Mesendoderm (in vitro differentiated cells): ENCODE measurements around the gene SIM2.
"Not testable (repeated sequence)": the region's sequence is repeated elsewhere in the genome, so short reads cannot be mapped to it uniquely, and the experiment has no call there.

Experiments
- DNase-seq: peaks from one replicate; pipeline ENCODE4 v3.0.0; 2013
- H2AK5ac ChIP-seq: 2 replicates; pipeline ENCODE4 v1.6.1; 2013; ENCODE audit warnings: low read length, inconsistent platforms
- H2BK120ac ChIP-seq: 2 replicates; pipeline ENCODE4 v1.6.1; 2013; ENCODE audit warnings: low read depth, mild to moderate bottlenecking, low read length, moderate library complexity, mixed read lengths
- H2BK15ac ChIP-seq: replicated peaks from 2 replicates; pipeline ENCODE4 v1.6.1; 2013; ENCODE audit warnings: low read depth, mild to moderate bottlenecking, moderate library complexity
- H2BK5ac ChIP-seq: 2 replicates; pipeline ENCODE4 v1.6.1; 2013; ENCODE audit warnings: low read length, inconsistent platforms
- H3K18ac ChIP-seq: 2 replicates; pipeline ENCODE4 v1.6.1; 2013; ENCODE audit warnings: mild to moderate bottlenecking, low read length, mixed read lengths
- H3K23ac ChIP-seq: one replicate; pipeline ENCODE4 v1.6.1; 2013; ENCODE audit warnings: low read length
- H3K27ac ChIP-seq: 2 replicates; pipeline ENCODE4 v1.5.1; 2013; ENCODE audit warnings: low read depth, mild to moderate bottlenecking, inconsistent platforms, low read length, moderate library complexity
- H3K27me3 ChIP-seq: 2 replicates; pipeline ENCODE4 v1.6.1; 2013; ENCODE audit warnings: low read length, control low read depth, mild to moderate bottlenecking, inconsistent platforms; ENCODE audit not compliant: insufficient read depth, poor library complexity
- H3K36me3 ChIP-seq: 2 replicates; pipeline ENCODE4 v1.6.1; 2013; ENCODE audit warnings: low read length, inconsistent platforms; ENCODE audit not compliant: control insufficient read depth, insufficient read depth
- H3K4ac ChIP-seq: one replicate; pipeline ENCODE4 v1.6.1; 2013; ENCODE audit warnings: low read depth, mild to moderate bottlenecking, low read length, moderate library complexity
- H3K4me1 ChIP-seq: 2 replicates; pipeline ENCODE4 v1.6.1; 2013; ENCODE audit warnings: low read depth, low read length, inconsistent platforms; ENCODE audit not compliant: control insufficient read depth
- H3K4me2 ChIP-seq: 2 replicates; pipeline ENCODE4 v1.6.1; 2013; ENCODE audit warnings: low read length
- H3K4me3 ChIP-seq: 2 replicates; pipeline ENCODE4 v1.5.1; 2013; ENCODE audit warnings: mild to moderate bottlenecking, low read length
- H3K56ac ChIP-seq: one replicate; pipeline ENCODE4 v1.6.1; 2013; ENCODE audit warnings: low read length
- H3K79me1 ChIP-seq: 2 replicates; pipeline ENCODE4 v1.6.1; 2013; ENCODE audit warnings: low read length, inconsistent platforms
- H3K79me2 ChIP-seq: 2 replicates; pipeline ENCODE4 v1.6.1; 2013; ENCODE audit warnings: mild to moderate bottlenecking, low read length; ENCODE audit not compliant: control insufficient read depth, insufficient read depth
- H3K9ac ChIP-seq: 2 replicates; pipeline ENCODE4 v1.6.1; 2013; ENCODE audit warnings: low read length, inconsistent platforms
- H4K5ac ChIP-seq: one replicate; pipeline ENCODE4 v1.6.1; 2013; ENCODE audit warnings: low read length
- H4K8ac ChIP-seq: one replicate; pipeline ENCODE4 v1.6.1; 2013; ENCODE audit warnings: low read depth, mild to moderate bottlenecking, control low read depth, low read length, moderate library complexity
- WGBS: extraction: QIAGEN DNeasy Blood & Tissue Kit; methylation state at CpG from one replicate; pipeline ENCODE4 v1.1.7; 2013; ENCODE audit warnings: low lambda C conversion rate, missing lambda C conversion rate; ENCODE audit not compliant: insufficient coverage; ENCODE audit errors: extremely low coverage; 5-methylcytosine and 5-hydroxymethylcytosine counted together

SIM2 gene

DNA sequence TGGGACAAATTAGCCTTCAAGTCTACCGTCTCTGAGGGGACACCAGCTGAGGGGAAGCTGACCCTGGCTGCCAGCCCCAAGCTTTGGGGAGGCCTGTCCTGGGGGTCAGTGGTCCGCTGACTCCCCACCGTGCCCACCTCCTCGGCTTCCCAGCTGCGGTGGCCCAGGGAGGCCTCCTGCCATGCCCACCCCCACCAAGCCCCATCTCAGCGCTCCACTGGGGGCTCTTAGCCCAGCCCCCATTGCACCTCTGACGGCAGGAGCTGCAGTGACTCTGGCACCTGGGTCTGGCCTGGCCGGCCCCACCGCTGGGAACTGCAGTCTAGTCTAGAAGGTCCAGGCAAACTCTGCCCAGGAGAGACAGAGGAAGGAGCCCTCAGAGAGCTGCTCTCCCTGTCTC is 30.2 kb upstream of the SIM2 start:
- Histone ChIP-seq H2BK120ac (no peak overlapping the region), H4K8ac (no peak overlapping the region), H3K27me3 (no peaks in the 10 kb centered on the region), H3K4ac (no peak overlapping the region), H2BK5ac (no peak overlapping the region), H3K56ac (no peak overlapping the region), H3K27ac (no peak overlapping the region), H3K4me2 (no peak overlapping the region), H2BK15ac (no peak overlapping the region), H4K5ac (no peak overlapping the region), H3K79me2 (no peaks in the 10 kb centered on the region), H3K23ac (no peak overlapping the region), H3K9ac (no peak overlapping the region), H2AK5ac (no peak overlapping the region), H3K18ac (no peak overlapping the region), H3K36me3 (no peaks in the 10 kb centered on the region), H3K4me1 (no peaks in the 10 kb centered on the region), H3K4me3 (no peak overlapping the region), H3K79me1 (no peaks in the 10 kb centered on the region)
- no peak for DNase-seq
- WGBS = no CpG with 5 or more reads among the region's 9 CpGs

DNA sequence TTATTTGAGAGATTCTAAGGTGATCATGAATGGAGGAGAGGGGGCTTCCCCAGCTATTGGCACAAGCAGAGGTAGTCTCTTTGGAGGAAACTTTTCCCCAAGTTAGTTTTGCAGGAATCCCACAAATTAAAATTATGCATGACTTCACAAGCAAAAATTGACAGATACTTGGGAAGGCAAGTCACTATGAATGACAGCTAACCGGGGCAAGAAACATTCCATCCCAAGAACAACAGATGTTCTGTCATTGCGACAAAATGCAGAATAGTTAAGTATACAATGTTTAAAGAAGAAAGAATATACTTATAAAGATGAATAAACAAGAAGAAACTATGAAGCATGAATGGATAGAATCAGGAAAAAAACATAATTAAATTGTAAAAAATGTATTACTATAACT is 27.1 kb upstream of the SIM2 start:
- no peak overlapping the region for H2BK5ac ChIP-seq
- no peak overlapping the region for H3K9ac ChIP-seq
- H3K27ac ChIP-seq = no peak overlapping the region

DNA sequence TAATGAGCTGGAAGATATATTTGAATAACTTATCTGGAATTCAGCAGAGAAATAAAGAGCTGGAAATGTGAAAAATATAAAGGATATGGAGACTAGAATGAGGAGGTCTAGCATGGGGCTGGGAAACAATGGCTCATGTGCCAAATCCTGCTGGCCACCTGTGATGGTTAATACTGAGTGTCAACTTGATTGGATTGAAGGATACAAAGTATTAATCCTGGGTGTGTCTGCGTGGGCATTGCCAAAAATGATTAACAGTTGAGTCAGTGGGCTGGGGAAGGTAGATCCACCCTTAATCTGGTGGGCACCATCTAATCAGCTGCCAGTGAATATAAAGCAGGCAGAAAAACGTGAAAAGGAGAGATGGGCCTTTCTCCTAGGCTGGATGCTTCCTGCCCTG is 26.6 kb upstream of the SIM2 start:
- H3K9ac ChIP-seq, H3K27me3 ChIP-seq, H3K79me1 ChIP-seq, H4K8ac ChIP-seq, H3K23ac ChIP-seq, H3K56ac ChIP-seq, H2BK120ac ChIP-seq, H3K4me2 ChIP-seq, H3K4me3 ChIP-seq, H3K79me2 ChIP-seq, H4K5ac ChIP-seq, H3K36me3 ChIP-seq, H3K18ac ChIP-seq, H2BK5ac ChIP-seq, H3K4me1 ChIP-seq, DNase-seq, H3K4ac ChIP-seq, H2AK5ac ChIP-seq, H3K27ac ChIP-seq, H2BK15ac ChIP-seq: not testable (repeated sequence)
- no CpG with 5 or more reads among the region's 2 CpGs for WGBS

More for the DNA sequence above, 27.1 kb upstream of the SIM2 start:
- no peak overlapping the region for H3K4ac ChIP-seq
- H3K4me1 ChIP-seq = no peaks in the 10 kb centered on the region
- no peak overlapping the region for H3K4me3 ChIP-seq
- no peak overlapping the region for H3K23ac ChIP-seq
- no peak overlapping the region for H2BK120ac ChIP-seq
- no peak overlapping the region for H2BK15ac ChIP-seq
- H3K79me2 ChIP-seq = no peaks in the 10 kb centered on the region
- H4K8ac ChIP-seq = no peak overlapping the region
- H3K4me2 ChIP-seq = no peak overlapping the region
- no peak overlapping the region for H3K18ac ChIP-seq
- no peaks in the 10 kb centered on the region for H3K79me1 ChIP-seq
- no peaks in the 10 kb centered on the region for H3K36me3 ChIP-seq
- WGBS = no CpG with 5 or more reads among the region's 2 CpGs
- no peak for DNase-seq
- no peak overlapping the region for H3K56ac ChIP-seq
- H2AK5ac ChIP-seq = no peak overlapping the region
- no peak overlapping the region for H4K5ac ChIP-seq
- no peaks in the 10 kb centered on the region for H3K27me3 ChIP-seq

DNA sequence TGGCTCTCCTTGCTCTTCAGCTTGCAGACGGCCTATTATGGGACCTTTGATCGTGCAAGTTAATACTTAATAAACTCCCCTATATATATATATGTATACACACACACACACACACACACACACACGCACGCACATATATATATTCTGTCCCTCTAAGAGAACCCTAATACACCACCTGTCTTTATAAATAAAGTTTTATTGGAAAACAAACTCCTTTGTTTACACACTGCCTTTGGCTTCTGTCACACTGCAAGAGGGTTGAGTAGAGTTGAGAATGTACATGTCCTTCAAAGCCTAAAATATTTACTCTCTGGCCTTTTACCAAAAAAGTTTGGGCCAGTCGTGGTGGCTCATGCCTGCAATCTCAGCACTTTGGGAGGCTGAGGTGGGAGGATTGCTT is 26.2 kb upstream of the SIM2 start:
- H3K27ac ChIP-seq = no peak overlapping the region
- no peak overlapping the region for H2BK15ac ChIP-seq
- H3K4me1 ChIP-seq = no peaks in the 10 kb centered on the region
- no peak overlapping the region for H3K4ac ChIP-seq
- H4K8ac ChIP-seq = no peak overlapping the region
- H3K4me2 ChIP-seq = no peak overlapping the region
- H3K36me3 ChIP-seq = no peaks in the 10 kb centered on the region
- no peak overlapping the region for H3K18ac ChIP-seq
- no peaks in the 10 kb centered on the region for H3K79me1 ChIP-seq
- H3K79me2 ChIP-seq = no peaks in the 10 kb centered on the region
- no peak for DNase-seq
- H3K9ac ChIP-seq = no peak overlapping the region
- H2BK120ac ChIP-seq = no peak overlapping the region
- H4K5ac ChIP-seq = no peak overlapping the region
- no peak overlapping the region for H2BK5ac ChIP-seq
- no peak overlapping the region for H3K23ac ChIP-seq
- no CpG with 5 or more reads among the region's 5 CpGs for whole genome bisulfite sequencing
- H3K27me3 ChIP-seq = no peaks in the 10 kb centered on the region
- H2AK5ac ChIP-seq = no peak overlapping the region
- H3K56ac ChIP-seq = no peak overlapping the region
- H3K4me3 ChIP-seq = no peak overlapping the region

DNA sequence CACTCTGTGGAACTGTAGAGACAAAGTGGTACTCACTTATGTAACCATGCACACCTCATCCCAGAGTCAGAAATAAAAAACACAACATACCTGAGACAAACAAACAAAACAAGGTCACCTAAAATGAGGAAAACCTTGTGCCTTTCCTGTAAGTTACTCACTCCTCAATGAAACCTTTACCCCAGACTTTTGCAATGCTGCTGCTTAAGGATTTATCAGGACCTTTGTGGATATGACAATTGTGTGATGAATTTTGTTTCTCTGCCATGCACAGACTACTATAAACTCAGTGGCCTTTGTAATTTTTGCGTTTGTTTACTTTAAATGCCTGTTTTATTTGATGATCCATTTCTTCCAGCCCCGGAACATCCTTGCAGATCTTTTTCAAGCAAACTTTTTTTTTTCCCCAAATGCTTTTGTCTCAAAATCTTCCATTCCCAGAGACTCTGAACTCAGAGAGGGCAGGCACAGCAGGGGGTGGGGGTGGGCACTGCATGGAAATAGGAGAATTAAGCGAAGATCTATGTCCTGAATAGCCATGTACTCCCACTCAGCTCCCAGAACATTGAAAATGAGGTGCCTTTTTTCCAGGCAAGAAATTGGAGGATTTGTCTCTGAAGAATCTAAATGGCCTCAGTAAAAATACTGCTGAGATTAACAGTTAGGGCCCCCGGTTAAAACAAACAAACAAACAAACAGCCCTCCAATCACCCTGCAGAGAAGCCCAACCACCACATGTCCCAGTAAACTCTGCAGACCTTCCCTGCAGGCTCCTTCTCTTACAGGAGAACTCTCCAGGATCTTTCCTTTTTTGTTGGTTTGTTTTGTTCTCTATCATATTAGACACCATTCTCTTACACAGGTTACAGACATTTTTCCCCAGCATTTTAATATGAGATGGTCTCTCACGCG is 22.6 kb upstream of the SIM2 start:
- Histone ChIP-seq H3K4me3 (no peak overlapping the region), H4K8ac (no peak overlapping the region), H3K4me1 (no peaks in the 10 kb centered on the region), H4K5ac (no peak overlapping the region), H3K23ac (no peak overlapping the region), H3K4ac (no peak overlapping the region), H2BK120ac (no peak overlapping the region), H3K79me1 (no peaks in the 10 kb centered on the region), H3K27ac (no peak overlapping the region), H3K9ac (no peak overlapping the region), H3K36me3 (no peaks in the 10 kb centered on the region), H3K18ac (no peak overlapping the region), H3K27me3 (no peaks in the 10 kb centered on the region), H3K79me2 (no peaks in the 10 kb centered on the region), H2BK15ac (no peak overlapping the region), H2BK5ac (no peak overlapping the region), H2AK5ac (no peak overlapping the region), H3K4me2 (no peak overlapping the region), H3K56ac (no peak overlapping the region)
- DNase-seq = peak; percentile 51
- WGBS = no CpG with 5 or more reads among the region's 6 CpGs

DNA sequence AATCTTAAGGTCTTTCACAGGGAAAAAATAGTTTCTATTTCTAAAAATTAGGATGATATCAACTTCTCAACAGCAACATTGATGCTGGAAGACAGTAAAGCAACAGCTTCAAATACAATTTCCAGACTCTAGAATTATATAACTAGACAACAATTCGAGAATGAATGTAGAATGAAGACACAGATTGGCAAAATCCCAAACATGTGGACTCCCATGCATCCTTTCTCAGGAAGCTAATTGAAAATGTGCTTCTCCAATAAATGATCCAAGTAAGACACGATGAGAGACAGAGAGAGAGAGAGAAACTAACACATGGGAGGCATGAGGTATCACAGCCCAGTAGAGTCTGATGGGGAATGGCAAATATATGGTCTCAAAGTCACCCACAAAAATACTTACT is 21.5 kb upstream of the SIM2 start:
- Histone ChIP-seq H3K79me2 (no peaks in the 10 kb centered on the region), H2BK5ac (no peak overlapping the region), H3K4me2 (no peak overlapping the region), H3K79me1 (no peaks in the 10 kb centered on the region), H3K9ac (no peak overlapping the region), H3K27ac (no peak overlapping the region), H3K56ac (no peak overlapping the region), H3K4ac (no peak overlapping the region), H3K27me3 (no peaks in the 10 kb centered on the region), H2BK15ac (no peak overlapping the region), H3K23ac (no peak overlapping the region), H4K8ac (no peak overlapping the region), H3K4me3 (no peak overlapping the region), H3K36me3 (no peaks in the 10 kb centered on the region), H4K5ac (no peak overlapping the region), H3K18ac (no peak overlapping the region), H2AK5ac (no peak overlapping the region), H2BK120ac (no peak overlapping the region), H3K4me1 (no peaks in the 10 kb centered on the region)
- no peak for DNase-seq
- WGBS = no CpG with 5 or more reads among the region's 2 CpGs
